Measurements from ENCODE around the gene NRM. TPM values are rescaled to one million over a fixed set of nuclear protein-coding genes. Genes with fewer than 3 reads are reported as not detected.

Gene NRM
- total RNA-seq, 2 experiments from 2014 or later, result 18.6 to 36.7 TPM

GRCh38 chr6:30711758-30712380 lies 21.1 kb upstream of the NRM start:
- no peak for DNase-seq (ENCODE audit: low spot score)
- POLR2A ChIA-PET, result interaction anchor here (0.8 to 2.3 kb wide), 4 partner anchors 10 to 24 kb away, joined by 3 to 10 read pairs (median 4); partner anchors contain the start of gene NRM
- H3K27ac ChIP-seq (ENCODE audit: low read depth, low read length, poor library complexity, severe bottlenecking), result peak overlapping the region; percentile 26

GRCh38 chr6:30709101-30709868 lies 18.5 kb upstream of the NRM start:
- H3K4me3 ChIP-seq (ENCODE audit: low read depth, low read length, poor library complexity, severe bottlenecking), result no peak overlapping the region
- H3K9me3 ChIP-seq (ENCODE audit: low read length), result no peaks in the 10 kb centered on the region
- H3K4me1 ChIP-seq (ENCODE audit: insufficient read depth, low read length, poor library complexity, severe bottlenecking), result peaks cover 18% of the 10 kb centered on the region
- no peaks in the 10 kb centered on the region for H3K9me2 ChIP-seq (ENCODE audit: insufficient read depth, low read length)
- H3K36me3 ChIP-seq (ENCODE audit: insufficient read depth, low read length), result peaks cover 95% of the 10 kb centered on the region
- intact Hi-C loops (cut with micrococcal nuclease; ENCODE audit: unreplicated experiment), result no loop called here
- no peaks in the 10 kb centered on the region for H4K20me1 ChIP-seq (ENCODE audit: insufficient read depth, low read length)
- H2AFZ ChIP-seq (ENCODE audit: low read length), result no peak overlapping the region
- H3K4me2 ChIP-seq (ENCODE audit: low read length), result no peak overlapping the region
- CTCF ChIA-PET (ENCODE audit: unreplicated experiment), result no interaction called here
- TF ChIP-seq EZH2phosphoT487 (IDR thresholded peaks at IDR 0.05; ENCODE audit: borderline replicate concordance, low read depth, low read length), result no peak
- no peak for TF ChIP-seq CTCF (conservative IDR thresholded peaks at IDR 0.05; ENCODE audit: low read length)
- no TSS peak for BruUV-seq (replicated peaks)
- H3K79me2 ChIP-seq (ENCODE audit: insufficient read depth, low read depth, low read length), result no peaks in the 10 kb centered on the region
- POLR2A ChIA-PET, result interaction anchor here (0.7 kb wide), 1 partner anchor 16 kb away, joined by 3 read pairs; no protein-coding TSS in a partner anchor
- DNase-seq (ENCODE audit: low spot score), result no peak
- H3K27ac ChIP-seq (ENCODE audit: low read depth, low read length, poor library complexity, severe bottlenecking), result no peak overlapping the region

More at GRCh38 chr6:30711758-30712380, 21.1 kb upstream of the NRM start:
- TF ChIP-seq CTCF (conservative IDR thresholded peaks at IDR 0.05; ENCODE audit: low read length) (no peak), EZH2phosphoT487 (IDR thresholded peaks at IDR 0.05; ENCODE audit: borderline replicate concordance, low read depth, low read length) (no peak)
- Histone ChIP-seq H3K36me3 (ENCODE audit: insufficient read depth, low read length) (peaks cover 84% of the 10 kb centered on the region), H2AFZ (ENCODE audit: low read length) (no peak overlapping the region), H3K4me1 (ENCODE audit: insufficient read depth, low read length, poor library complexity, severe bottlenecking) (peaks cover 41% of the 10 kb centered on the region), H3K79me2 (ENCODE audit: insufficient read depth, low read depth, low read length) (peaks cover 13% of the 10 kb centered on the region; the same call in 1 of the 2 replicates), H3K4me2 (ENCODE audit: low read length) (no peak overlapping the region), H3K9me3 (ENCODE audit: low read length) (no peaks in the 10 kb centered on the region), H3K4me3 (ENCODE audit: low read depth, low read length, poor library complexity, severe bottlenecking) (no peak overlapping the region), H3K9me2 (ENCODE audit: insufficient read depth, low read length) (no peaks in the 10 kb centered on the region), H4K20me1 (ENCODE audit: insufficient read depth, low read length) (no peaks in the 10 kb centered on the region)
- CTCF ChIA-PET (ENCODE audit: unreplicated experiment), result no interaction called here
- no TSS peak for BruUV-seq (replicated peaks)
- intact Hi-C loops (cut with micrococcal nuclease; ENCODE audit: unreplicated experiment), result no loop called here
